Measurements from ENCODE around the gene IL22. TPM values are rescaled to one million over a fixed set of nuclear protein-coding genes. Genes with fewer than 3 reads are reported as not detected.
"Not testable (repeated sequence)": the region's sequence is repeated elsewhere in the genome, so short reads cannot be mapped to it uniquely, and the experiment has no call there.

Gene IL22
- total RNA-seq, 4 donors from 2014 or later: not detected

- DNase-seq (ENCODE audit: low spot score in 2 of 2): no peak
- TF ChIP-seq POLR2A (IDR thresholded peaks at IDR 0.05) (no peak), EP300 (IDR thresholded peaks at IDR 0.05) (no peak), CTCF (IDR thresholded peaks at IDR 0.05) (no peak)
- WGBS, 2 donors: 56 to 65% methylated on average over 3 of the region's 3 CpGs
- Histone ChIP-seq H3K27me3 (no peaks in the 10 kb centered on the region), H3K9me3 (no peaks in the 10 kb centered on the region), H3K27ac (no peak overlapping the region), H3K4me3 (no peak overlapping the region), H3K4me1 (peaks cover 0 to 27% (median 2%) of the 10 kb centered on the region in 4 donors), H3K36me3 (no peaks in the 10 kb centered on the region)
Observed at GRCh38 chr12:68224613-68225285, 28.7 kb downstream of the IL22 start.

GRCh38 chr12:68223067-68223747, 30.2 kb downstream of the IL22 start:
- WGBS, 2 donors: 4% methylated on average over 12 of the region's 12 CpGs
- no peaks in the 10 kb centered on the region for H3K9me3 ChIP-seq
- H3K4me1 ChIP-seq: peaks cover 0 to 27% (median 2%) of the 10 kb centered on the region in 4 donors
- H3K4me3 ChIP-seq: peak overlapping the region in 1 of 4 donors; percentile 18
- peak overlapping the region in 2 of 4 donors; percentile 26 to 46 for H3K27ac ChIP-seq
- DNase-seq (ENCODE audit: low spot score in 2 of 2): peak; percentile 74 to 88
- H3K27me3 ChIP-seq: no peaks in the 10 kb centered on the region
- no peaks in the 10 kb centered on the region for H3K36me3 ChIP-seq
- TF ChIP-seq EP300 (IDR thresholded peaks at IDR 0.05) (peak in 1 of 2 donors; percentile 29), POLR2A (IDR thresholded peaks at IDR 0.05) (no peak), CTCF (IDR thresholded peaks at IDR 0.05) (peak; percentile 77 to 85 (median 81))

GRCh38 chr12:68222326-68222725, 31.1 kb downstream of the IL22 start:
- peaks cover 0 to 27% (median 2%) of the 10 kb centered on the region in 4 donors for H3K4me1 ChIP-seq
- DNase-seq (ENCODE audit: low spot score in 2 of 2): no peak
- H3K36me3 ChIP-seq: no peaks in the 10 kb centered on the region
- H3K27me3 ChIP-seq: no peaks in the 10 kb centered on the region
- peak overlapping the region in 1 of 4 donors; percentile 8 for H3K4me3 ChIP-seq
- 27% methylated on average over 6 of the region's 6 CpGs for WGBS, 2 donors
- no peak overlapping the region for H3K27ac ChIP-seq
- H3K9me3 ChIP-seq: no peaks in the 10 kb centered on the region
- TF ChIP-seq CTCF (IDR thresholded peaks at IDR 0.05) (no peak), POLR2A (IDR thresholded peaks at IDR 0.05) (no peak), EP300 (IDR thresholded peaks at IDR 0.05) (no peak)

- peaks cover 0 to 27% (median 2%) of the 10 kb centered on the region in 4 donors for H3K4me1 ChIP-seq
- H3K27me3 ChIP-seq: no peaks in the 10 kb centered on the region
- no peaks in the 10 kb centered on the region for H3K9me3 ChIP-seq
- DNase-seq (ENCODE audit: low spot score in 2 of 2): no peak
- H3K4me3 ChIP-seq: no peak overlapping the region
- no peak for TF ChIP-seq POLR2A (IDR thresholded peaks at IDR 0.05)
- no peak for TF ChIP-seq CTCF (IDR thresholded peaks at IDR 0.05)
- TF ChIP-seq EP300 (IDR thresholded peaks at IDR 0.05): no peak
- 85 to 91% methylated on average over 1 of the region's 1 CpG for WGBS, 2 donors
- H3K36me3 ChIP-seq: no peaks in the 10 kb centered on the region
- no peak overlapping the region for H3K27ac ChIP-seq
Observed at GRCh38 chr12:68221497-68221896, 31.9 kb downstream of the IL22 start.

GRCh38 chr12:68210875-68211274, 42.5 kb downstream of the IL22 start:
- DNase-seq (ENCODE audit: low spot score in 2 of 2): no peak
- no peaks in the 10 kb centered on the region for H3K27me3 ChIP-seq
- no peaks in the 10 kb centered on the region for H3K36me3 ChIP-seq
- no peaks in the 10 kb centered on the region for H3K9me3 ChIP-seq
- no peak overlapping the region for H3K4me3 ChIP-seq
- H3K27ac ChIP-seq: no peak overlapping the region
- 74 to 85% methylated on average over 2 of the region's 2 CpGs for WGBS, 2 donors
- no peaks in the 10 kb centered on the region for H3K4me1 ChIP-seq
- TF ChIP-seq POLR2A (IDR thresholded peaks at IDR 0.05) (no peak), EP300 (IDR thresholded peaks at IDR 0.05) (no peak), CTCF (IDR thresholded peaks at IDR 0.05) (no peak)

- not testable (repeated sequence) for H3K9me3 ChIP-seq; H3K36me3 ChIP-seq; H3K4me3 ChIP-seq; H3K27ac ChIP-seq; H3K27me3 ChIP-seq; H3K4me1 ChIP-seq; DNase-seq (ENCODE audit: low spot score in 2 of 2)
- WGBS, 2 donors: 47 to 55% methylated on average over 12 of the region's 12 CpGs
Observed at GRCh38 chr12:68209048-68209728, 44.2 kb downstream of the IL22 start.
